K562 (cell line): ENCODE measurements around the gene NEMF. TPM values are rescaled to one million over a fixed set of nuclear protein-coding genes. Genes with fewer than 3 reads are reported as not detected.

ENCODE experiments used
- CREB5 ChIP-seq: fragments of 250-450 bp; sonication (Bioruptor Pico); IDR thresholded peaks from 2 replicates; pipeline ENCODE4 v1.5.0; 2020; ENCODE audit warnings: mild to moderate bottlenecking
- GTF3C2 ChIP-seq: IDR thresholded peaks from 3 replicates; pipeline ENCODE4 v1.6.1; 2011; ENCODE audit warnings: borderline replicate concordance, mild to moderate bottlenecking, moderate library complexity; ENCODE audit not compliant: insufficient read length; ENCODE audit errors: extremely low read depth
- HDAC1 ChIP-seq, 2 experiments: fragments of 450-650 bp; IDR thresholded peaks; 2 replicates each; pipeline ENCODE4 v1.6.1; 2016 to 2017; ENCODE audit warnings: inconsistent platforms in 1 of 2, mild to moderate bottlenecking in 1 of 2, moderate library complexity in 1 of 2
- POLR2G ChIP-seq: fragments of 200-400 bp; formaldehyde crosslinking; IDR thresholded peaks from 2 replicates; pipeline ENCODE4 v1.6.1; 2017; ENCODE audit warnings: low read depth, mild to moderate bottlenecking, antibody characterized with exemption, low read length, moderate library complexity
- SP1 ChIP-seq: sonication (generic); formaldehyde crosslinking; IDR thresholded peaks from 2 replicates; pipeline ENCODE4 v1.8.1; 2022; ENCODE audit warnings: mild to moderate bottlenecking, missing genetic modification reagents
- SUPT5H ChIP-seq: fragments of 450-650 bp; IDR thresholded peaks from 2 replicates; pipeline ENCODE4 v1.6.1; 2016
- TARDBP ChIP-seq: fragments of 450-650 bp; IDR thresholded peaks from 2 replicates; pipeline ENCODE4 v1.6.1; 2016
- TBP ChIP-seq: optimal IDR thresholded peaks from 2 replicates; pipeline ENCODE3; 2011; ENCODE audit warnings: low read depth, low read length, improper control_type of control experiment
- TEAD4 ChIP-seq, 2 experiments: sonication (generic) in 1 of 2; formaldehyde crosslinking in 1 of 2; IDR thresholded peaks; 2 replicates each; pipeline versions ENCODE4 v1.6.1 to v1.8.0; 2012 to 2022; ENCODE audit warnings: borderline replicate concordance in 1 of 2, inconsistent platforms in 1 of 2, low read length in 1 of 2, mild to moderate bottlenecking in 1 of 2, missing genetic modification reagents in 1 of 2
- TFAP4 ChIP-seq: sonication (generic); formaldehyde crosslinking; IDR thresholded peaks from 2 replicates; pipeline ENCODE4 v1.8.0; 2022; ENCODE audit warnings: missing genetic modification reagents, mild to moderate bottlenecking, moderate library complexity, borderline replicate concordance
- THRB ChIP-seq: fragments of 450-650 bp; formaldehyde crosslinking; conservative IDR thresholded peaks from 2 replicates; pipeline ENCODE4 v1.4.0; 2022; ENCODE audit warnings: mild to moderate bottlenecking, missing genetic modification characterization
- TOE1 ChIP-seq, 2 experiments: fragments of 450-650 bp in 1 of 2; sonication (generic) in 1 of 2; formaldehyde crosslinking in 1 of 2; IDR thresholded peaks; 2 replicates each; pipeline versions ENCODE4 v1.7.1 to v1.8.0; 2016 to 2022; ENCODE audit warnings: borderline replicate concordance in 2 of 2, mild to moderate bottlenecking in 2 of 2, antibody characterized with exemption in 1 of 2, inconsistent platforms in 1 of 2, low read depth in 1 of 2, missing genetic modification reagents in 1 of 2, moderate library complexity in 1 of 2
- TRIM24 ChIP-seq, 2 experiments: fragments of 450-650 bp; IDR thresholded peaks; 2 replicates each; pipeline ENCODE4 v1.6.1; 2016
- YY1 ChIP-seq, 3 experiments: IDR thresholded peaks; 2 replicates each; pipeline ENCODE4 v1.6.1; 2011; ENCODE audit warnings: low read length in 2 of 3, mild to moderate bottlenecking in 2 of 3, moderate library complexity in 2 of 3, borderline replicate concordance in 1 of 3, control low read depth in 1 of 3, low read depth in 1 of 3; ENCODE audit not compliant: insufficient read depth in 3 of 3, insufficient replicate concordance in 2 of 3, control insufficient read depth in 1 of 3, insufficient read length in 1 of 3; ENCODE audit errors: extremely low read depth in 1 of 3
- ZBTB2 ChIP-seq: fragments of 450-650 bp; IDR thresholded peaks from 2 replicates; pipeline ENCODE4 v1.6.1; 2016; ENCODE audit warnings: antibody characterized with exemption
- ZFP1 ChIP-seq: fragments of 450-650 bp; formaldehyde crosslinking; IDR thresholded peaks from 2 replicates; pipeline ENCODE4 v1.4.0; 2020; ENCODE audit warnings: mild to moderate bottlenecking, mixed read lengths
- polyA plus RNA-seq, 8 experiments: library from polyadenylated mRNA; depleted of rRNA in 4 of 8; stranded (reverse) in 5 of 8; unstranded in 3 of 8; fragments of >200 nt; fragmentation: Nextera tagmentation in 2 of 8; fragmentation: Illumina TruSeq in 1 of 8; extraction: Ambion mirVana in 2 of 8; extraction: Trizol in 1 of 8; gene quantifications; 2 replicates each; pipeline versions ENCODE4 v1.2.1 to v1.2.3, GENCODE V29; 2011 to 2014; ENCODE audit warnings: inconsistent platforms in 1 of 8, missing spikeins in 1 of 8
- total RNA-seq, 7 experiments: library from RNA; depleted of rRNA in 6 of 7; stranded (reverse); fragments of >200 nt in 6 of 7; fragmentation: Illumina TruSeq in 2 of 7; extraction: Trizol in 2 of 7; gene quantifications; 2 replicates each; pipeline versions ENCODE4 v1.2.1 to v1.2.3, GENCODE V29; 2011 to 2021; ENCODE audit warnings: low replicate concordance in 1 of 7

The NEMF gene
- total and polyA plus RNA-seq, 9 of the 15 experiments (the other 6 are each of a cell fraction or from before 2014, with no cell fraction given), result 38.8 to 94.4 (median 61.0) TPM

GRCh38 chr14:49852301-49853157 is at the start of gene NEMF (continued):
- TF ChIP-seq GTF3C2, result peak; percentile 27
- TF ChIP-seq TRIM24 (IDR thresholded peaks at IDR 0.05), result peak in 1 of 2 experiments; percentile 49; a peak in 1 of 4 replicates
- peak in 2 of 3 experiments; percentile 14 to 64 for TF ChIP-seq YY1 (IDR thresholded peaks at IDR 0.05; ENCODE audit: borderline replicate concordance in 1 of 3, control insufficient read depth in 1 of 3, extremely low read depth in 1 of 3, insufficient read depth in 3 of 3, insufficient read length in 1 of 3, insufficient replicate concordance in 2 of 3, low read depth in 1 of 3, low read length in 2 of 3)
- TF ChIP-seq HDAC1 (IDR thresholded peaks at IDR 0.05), result peak in 1 of 2 experiments; percentile 50; a peak in 1 of 4 replicates
- TF ChIP-seq THRB, result no peak
- TF ChIP-seq ZBTB2, result 0 out of 2 replicates have a peak, but pooled peaks have one; percentile 40
- peak; percentile 90 for TF ChIP-seq POLR2G
- peak; percentile 64; the same call in 1 of the 2 replicates for TF ChIP-seq TFAP4
- TF ChIP-seq TARDBP, result peak; percentile 68; the same call in 1 of the 2 replicates
- TF ChIP-seq SP1 (CRISPR knock-in tag), result peak; percentile 47; the same call in 1 of the 2 replicates
- peak; percentile 87 for TF ChIP-seq SUPT5H
- no peak for TF ChIP-seq ZFP1 (CRISPR knock-in tag)
- TF ChIP-seq TEAD4 (IDR thresholded peaks at IDR 0.05; ENCODE audit: low read length), result peak; percentile 38
- TF ChIP-seq TEAD4 (CRISPR knock-in tag; IDR thresholded peaks at IDR 0.05; ENCODE audit: borderline replicate concordance), result no peak
- TF ChIP-seq TBP, result peak; percentile 73
- TF ChIP-seq CREB5 (CRISPR knock-in tag), result no peak
- TF ChIP-seq TOE1 (IDR thresholded peaks at IDR 0.05; ENCODE audit: borderline replicate concordance), result peak; percentile 74
- no peak for TF ChIP-seq TOE1 (CRISPR knock-in tag; IDR thresholded peaks at IDR 0.05; ENCODE audit: borderline replicate concordance, low read depth)
